Ramos (cell line): Measurements from ENCODE around the gene FAM151A.

Experiments
- in situ Hi-C: fragments of 300-500 bp; cut with MboI; formaldehyde crosslinking; loops from one replicate; pipeline ENCODE4 v1.14.3; 2022; ENCODE audit warnings: low sequenced_read_pairs; ENCODE audit not compliant: unreplicated experiment

Gene FAM151A

GRCh38 chr1:54606096-54606989 lies 17.0 kb downstream of the FAM151A start:
- in situ Hi-C loops = no loop called here

- in situ Hi-C loops = no loop called here
These were observed 18.6 kb downstream of the FAM151A start for GRCh38 chr1:54604572-54605370.

GRCh38 chr1:54604051-54604450 lies 19.3 kb downstream of the FAM151A start:
- in situ Hi-C loops = no loop called here

- in situ Hi-C loops = no loop called here
These were observed 20.1 kb downstream of the FAM151A start for GRCh38 chr1:54603241-54603640.

- in situ Hi-C loops = no loop called here
These were observed 20.8 kb downstream of the FAM151A start for GRCh38 chr1:54602554-54602953.

GRCh38 chr1:54601730-54602129 lies 21.6 kb downstream of the FAM151A start:
- in situ Hi-C loops = no loop called here

- in situ Hi-C loops = no loop called here
These were observed 22.2 kb downstream of the FAM151A start for GRCh38 chr1:54600947-54601721.

- in situ Hi-C loops = no loop called here
These were observed 24.0 kb downstream of the FAM151A start for GRCh38 chr1:54599211-54599823.

- in situ Hi-C loops = no loop called here
These were observed 25.8 kb downstream of the FAM151A start for GRCh38 chr1:54597455-54598030.

GRCh38 chr1:54596756-54597155 lies 26.6 kb downstream of the FAM151A start:
- in situ Hi-C loops = no loop called here

- in situ Hi-C loops = no loop called here
These were observed 27.3 kb downstream of the FAM151A start for GRCh38 chr1:54595956-54596498.

- in situ Hi-C loops = no loop called here
These were observed 28.9 kb downstream of the FAM151A start for GRCh38 chr1:54594463-54594862.

- in situ Hi-C loops = no loop called here
These were observed 29.7 kb downstream of the FAM151A start for GRCh38 chr1:54593571-54594160.

GRCh38 chr1:54591127-54591756 lies 32.1 kb downstream of the FAM151A start:
- in situ Hi-C loops = no loop called here

- in situ Hi-C loops = no loop called here
These were observed 34.9 kb downstream of the FAM151A start for GRCh38 chr1:54588377-54588776.

- in situ Hi-C loops = no loop called here
These were observed 37.9 kb downstream of the FAM151A start for GRCh38 chr1:54585181-54586066.

- in situ Hi-C loops = no loop called here
These were observed 38.8 kb downstream of the FAM151A start for GRCh38 chr1:54584575-54584974.

- in situ Hi-C loops = no loop called here
These were observed 39.5 kb downstream of the FAM151A start for GRCh38 chr1:54583871-54584270.
